Naive thymus-derived CD4-positive, alpha-beta T cell (primary cell): Measurements from ENCODE around the gene NEMP1. TPM values are rescaled to one million over a fixed set of nuclear protein-coding genes. Genes with fewer than 3 reads are reported as not detected.

Experiments
- ATAC-seq: fragments of 150-1000 bp; cut with Tn5 transposase; 2 replicates; pipeline ENCODE4 v1.10.0; 2021; ENCODE audit warnings: mild to moderate bottlenecking, moderate library complexity
- CTCF ChIA-PET: fragments of 350-600 bp; sonication (Branson Sonifier 250); formaldehyde crosslinking; loops from one replicate; lab custom pipeline; 2021; ENCODE audit warnings: antibody characterized with exemption; lab: Charles Lee
- POLR2A ChIA-PET: fragments of 350-600 bp; sonication (Branson Sonifier 250); formaldehyde crosslinking; loops from one replicate; lab custom pipeline; 2021; ENCODE audit warnings: antibody characterized with exemption, inconsistent platforms; lab: Charles Lee
- DNase-seq, 9 donors: peaks; one replicate each; pipeline versions ENCODE4 v3.0.0 to v3.0.0-alpha.2; 2020 to 2022; ENCODE audit warnings: mixed read lengths in 1 of 9
- H3K27ac ChIP-seq: one replicate; pipeline ENCODE4 v1.7.0; 2013; ENCODE audit warnings: mild to moderate bottlenecking, low read depth, low read length, moderate library complexity
- H3K27me3 ChIP-seq, 2 donors: one replicate each; pipeline ENCODE4 v1.7.0; 2013; ENCODE audit warnings: low read length in 2 of 2, mild to moderate bottlenecking in 2 of 2, moderate library complexity in 2 of 2; ENCODE audit not compliant: control insufficient read depth in 2 of 2, insufficient read depth in 2 of 2
- H3K36me3 ChIP-seq, 3 experiments: 1 replicate in 2 of 3; 2 replicates in 1 of 3; pipeline ENCODE4 v1.7.0; 2013; ENCODE audit warnings: low read length in 3 of 3, mild to moderate bottlenecking in 3 of 3, moderate library complexity in 1 of 3; ENCODE audit not compliant: insufficient read depth in 3 of 3, control insufficient read depth in 2 of 3
- H3K4me1 ChIP-seq, 2 donors: one replicate each; pipeline ENCODE4 v1.7.0; 2013; ENCODE audit warnings: low read length in 2 of 2, mild to moderate bottlenecking in 2 of 2, moderate library complexity in 1 of 2; ENCODE audit not compliant: control insufficient read depth in 2 of 2, insufficient read depth in 2 of 2
- H3K4me3 ChIP-seq: 2 replicates; pipeline ENCODE4 v1.7.0; 2013; ENCODE audit warnings: mild to moderate bottlenecking, low read length
- H3K9me3 ChIP-seq, 3 experiments: 1 replicate in 2 of 3; 2 replicates in 1 of 3; pipeline ENCODE4 v1.7.0; 2013; ENCODE audit warnings: low read length in 3 of 3; ENCODE audit not compliant: control insufficient read depth in 2 of 3
- H3K27ac Mint-ChIP-seq, 9 donors: one replicate each; pipeline ENCODE4 v1.8.0; 2020 to 2022; ENCODE audit warnings: mixed read lengths in 9 of 9, mild to moderate bottlenecking in 8 of 9, moderate library complexity in 5 of 9, inconsistent platforms in 2 of 9
- H3K27me3 Mint-ChIP-seq, 5 donors: one replicate each; pipeline ENCODE4 v1.8.0; 2021 to 2022; ENCODE audit warnings: mixed read lengths in 5 of 5, mild to moderate bottlenecking in 1 of 5
- H3K36me3 Mint-ChIP-seq, 5 donors: one replicate each; pipeline ENCODE4 v1.8.0; 2020 to 2022; ENCODE audit warnings: mixed read lengths in 5 of 5, mild to moderate bottlenecking in 3 of 5, inconsistent platforms in 1 of 5
- H3K4me1 Mint-ChIP-seq, 7 donors: one replicate each; pipeline ENCODE4 v1.8.0; 2020 to 2022; ENCODE audit warnings: mixed read lengths in 7 of 7, mild to moderate bottlenecking in 3 of 7, inconsistent platforms in 1 of 7
- H3K4me3 Mint-ChIP-seq, 10 donors: one replicate each; pipeline ENCODE4 v1.8.0; 2020 to 2022; ENCODE audit warnings: mild to moderate bottlenecking in 10 of 10, mixed read lengths in 10 of 10, moderate library complexity in 6 of 10, inconsistent platforms in 2 of 10
- H3K9me3 Mint-ChIP-seq, 11 donors: one replicate each; pipeline ENCODE4 v1.8.0; 2020 to 2022; ENCODE audit warnings: mixed read lengths in 11 of 11, mild to moderate bottlenecking in 4 of 11, inconsistent platforms in 1 of 11, moderate library complexity in 1 of 11
- intact Hi-C, 2 donors: fragments of 100-400 bp; cut with micrococcal nuclease; formaldehyde crosslinking; loops; one replicate each; pipeline ENCODE4 v1.15.1; 2023
- polyA plus RNA-seq, 2 donors: library from polyadenylated mRNA; unstranded; fragments of 300-500 nt; fragmentation: Illumina TruSeq; gene quantifications; one replicate each; pipeline ENCODE4 v1.2.3, GENCODE V29; 2021
- total RNA-seq, 6 experiments: library from RNA in 5 of 6; stranded (reverse) in 5 of 6; gene quantifications; 1 replicate in 5 of 6; 2 replicates in 1 of 6; pipeline ENCODE4 v1.2.3 and lab custom pipeline; 2021 to 2026

NEMP1 gene
- total and polyA plus RNA-seq, 7 experiments from 2014 or later: 2.9 to 47.6 (median 13.6) TPM

DNA sequence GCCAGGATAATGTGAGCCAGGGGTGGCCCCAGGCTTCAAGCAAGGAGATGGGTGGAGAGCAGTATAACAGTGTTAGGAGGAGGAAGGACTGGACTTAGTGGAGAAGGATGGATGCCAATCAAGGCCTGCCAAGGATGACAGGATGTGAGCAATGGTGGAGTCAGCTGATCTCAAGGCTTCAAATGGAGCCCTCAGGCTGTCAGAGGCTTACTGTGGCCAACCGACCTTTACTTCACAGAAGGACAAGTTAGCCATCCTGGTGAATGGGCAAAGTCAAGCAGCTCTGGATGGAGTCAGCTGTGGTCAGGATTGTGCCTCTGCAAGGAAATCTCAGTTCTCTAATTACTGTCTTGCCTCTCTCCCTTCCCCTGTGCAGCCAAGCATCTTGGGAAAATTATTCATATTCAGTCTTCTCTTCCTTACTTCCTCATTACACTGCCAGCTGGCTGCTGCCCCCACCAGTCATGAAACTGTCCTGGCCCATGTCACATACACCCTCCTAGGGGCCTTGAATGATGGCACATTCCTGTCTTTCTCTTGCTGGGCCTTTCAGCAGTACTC, 40.2 kb upstream of the NEMP1 start:
- no peak overlapping the region for H3K27ac Mint-ChIP-seq
- intact Hi-C loops: no loop called here

DNA sequence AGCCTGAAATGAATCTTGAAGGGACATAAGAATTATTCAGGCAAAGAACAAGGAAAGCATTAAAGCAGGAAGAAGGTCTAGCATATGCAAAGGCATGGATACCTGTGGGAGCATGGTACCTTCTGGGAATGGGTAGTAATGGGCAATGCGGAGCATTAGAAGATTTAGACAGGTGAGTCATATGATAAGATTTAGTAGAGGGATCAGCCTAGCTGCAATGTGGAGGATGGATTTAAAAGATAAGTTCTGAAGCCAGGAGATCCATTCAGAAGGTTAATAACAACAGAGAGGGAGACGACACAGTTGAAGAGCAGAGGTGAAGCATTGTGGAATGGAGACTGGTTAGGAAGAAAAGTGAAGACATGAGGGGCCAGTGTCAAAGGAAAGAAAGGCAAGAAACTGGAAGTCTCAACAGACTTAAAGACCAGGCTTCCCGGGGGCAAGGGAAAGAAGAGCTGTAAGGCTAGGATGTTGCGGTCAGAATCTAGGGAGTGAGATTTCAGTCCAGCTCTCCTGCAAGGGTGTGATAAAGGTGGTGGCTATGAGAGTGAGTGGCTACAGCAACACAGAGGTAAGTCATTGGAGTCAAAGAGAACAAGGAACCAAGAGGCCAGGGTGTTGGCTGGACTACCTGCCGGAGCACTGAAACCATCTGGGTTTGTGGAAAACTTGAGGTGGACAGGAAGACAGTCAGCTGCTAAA, 38.1 kb upstream of the NEMP1 start:
- Histone ChIP-seq H3K27me3 (no peaks in the 10 kb centered on the region), H3K36me3 (no peaks in the 10 kb centered on the region), H3K4me1 (no peaks in the 10 kb centered on the region), H3K27ac (no peak overlapping the region), H3K9me3 (no peaks in the 10 kb centered on the region), H3K4me3 (no peak overlapping the region)
- H3K36me3 Mint-ChIP-seq: peaks cover 0 to 4% (median 0%) of the 10 kb centered on the region in 5 donors
- no peak overlapping the region for H3K27ac Mint-ChIP-seq
- H3K4me1 Mint-ChIP-seq: peaks cover 7 to 15% (median 12%) of the 10 kb centered on the region in 7 donors
- H3K9me3 Mint-ChIP-seq: peaks cover 0 to 6% (median 0%) of the 10 kb centered on the region in 11 donors
- ATAC-seq (no peak), DNase-seq (no peak)
- H3K27me3 Mint-ChIP-seq: peaks cover 0 to 5% (median 0%) of the 10 kb centered on the region in 5 donors
- ChIA-PET POLR2A (interaction anchor here (0.6 to 1.4 kb wide), 4 partner anchors 14 to 53 kb away, joined by 3 to 5 read pairs (median 4); no protein-coding TSS in a partner anchor), CTCF (interaction anchor here (0.6 to 2.8 kb wide), 5 partner anchors 8 to 365 kb away, joined by 3 to 12 read pairs (median 7); no protein-coding TSS in a partner anchor)
- intact Hi-C loops: no loop called here
- H3K4me3 Mint-ChIP-seq: no peak overlapping the region

More for the DNA sequence above, 40.2 kb upstream of the NEMP1 start:
- H3K27me3 Mint-ChIP-seq: peaks cover 0 to 11% (median 0%) of the 10 kb centered on the region in 5 donors
- Histone ChIP-seq H3K4me3 (no peak overlapping the region), H3K9me3 (no peaks in the 10 kb centered on the region), H3K27ac (no peak overlapping the region), H3K36me3 (no peaks in the 10 kb centered on the region), H3K4me1 (no peaks in the 10 kb centered on the region), H3K27me3 (no peaks in the 10 kb centered on the region)
- ATAC-seq (peak; percentile 77), DNase-seq (no peak)
- H3K36me3 Mint-ChIP-seq: peaks cover 0 to 5% (median 0%) of the 10 kb centered on the region in 5 donors
- ChIA-PET CTCF (interaction anchor here (1.0 to 10.8 kb wide), 4 partner anchors 13 to 344 kb away, joined by 3 to 162 read pairs (median 6); no protein-coding TSS in a partner anchor), POLR2A (interaction anchor here (1.7 kb wide), 1 partner anchor 50 kb away, joined by 4 read pairs; no protein-coding TSS in a partner anchor)
- H3K9me3 Mint-ChIP-seq: peaks cover 0 to 5% (median 0%) of the 10 kb centered on the region in 11 donors
- peaks cover 0 to 6% (median 0%) of the 10 kb centered on the region in 7 donors for H3K4me1 Mint-ChIP-seq
- H3K4me3 Mint-ChIP-seq: no peak overlapping the region

DNA sequence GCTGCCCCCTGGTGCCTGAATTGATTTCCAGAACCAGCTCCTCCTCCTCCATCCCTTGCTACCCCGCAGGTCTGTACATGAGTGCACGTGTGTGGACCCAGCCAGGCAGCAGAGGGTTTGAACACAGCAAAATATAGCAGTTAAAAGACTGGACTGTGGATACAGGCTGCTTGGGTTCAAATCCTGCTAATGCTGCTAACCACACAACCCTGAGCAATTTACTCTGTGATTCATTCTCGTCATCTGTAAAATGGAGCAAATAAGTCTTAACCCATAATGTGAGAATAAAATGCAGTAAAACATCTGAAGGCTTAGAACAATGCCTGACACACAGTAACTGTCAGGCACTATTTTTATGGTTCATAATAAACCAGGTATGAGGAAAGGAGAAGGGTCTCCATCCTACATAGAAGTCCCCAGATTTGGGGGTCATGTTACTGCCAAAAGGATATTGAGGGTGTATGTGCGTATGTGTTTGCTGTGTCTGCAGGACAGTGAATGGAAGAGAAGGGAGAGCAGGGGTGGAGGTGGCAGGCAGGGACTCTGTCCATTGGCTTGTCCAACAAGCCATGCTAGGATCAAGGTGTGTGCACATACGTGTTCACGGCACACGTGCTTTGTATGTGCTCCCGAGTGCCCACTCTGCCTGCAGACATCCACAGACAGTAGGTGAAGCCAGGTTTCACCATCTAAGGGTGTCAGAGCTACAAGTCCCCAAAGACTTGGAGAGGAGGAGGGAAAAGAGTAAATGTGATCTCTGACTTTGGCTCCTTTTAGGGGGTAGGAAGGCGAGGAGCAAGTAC, 34.1 kb upstream of the NEMP1 start:
- Mint-ChIP-seq H3K27ac (peak overlapping the region; percentile 93 to 100 (median 97)), H3K27me3 (peaks cover 0 to 5% (median 0%) of the 10 kb centered on the region in 5 donors), H3K36me3 (peaks cover 0 to 13% (median 5%) of the 10 kb centered on the region in 5 donors), H3K9me3 (peaks cover 0 to 9% (median 0%) of the 10 kb centered on the region in 11 donors), H3K4me1 (peaks cover 26 to 39% (median 31%) of the 10 kb centered on the region in 7 donors), H3K4me3 (peak overlapping the region; percentile 89 to 100 (median 98))
- Histone ChIP-seq H3K27me3 (no peaks in the 10 kb centered on the region), H3K4me3 (peak overlapping the region; percentile 75), H3K36me3 (peaks cover 0 to 15% (median 0%) of the 10 kb centered on the region in 3 experiments), H3K27ac (peak overlapping the region; percentile 92), H3K4me1 (peaks cover 12 to 21% of the 10 kb centered on the region in 2 donors), H3K9me3 (no peaks in the 10 kb centered on the region)
- POLR2A ChIA-PET: interaction anchor here (0.6 to 17.1 kb wide), 29 partner anchors 12 to 596 kb away, joined by 3 to 401 read pairs (median 6); partner anchors contain the start of genes LRP1, NAB2, NACA and NEMP1
- ATAC-seq: no peak
- CTCF ChIA-PET: interaction anchor here (0.6 to 6.6 kb wide), 36 partner anchors 9 to 891 kb away, joined by 3 to 212 read pairs (median 6); partner anchors contain the start of genes LRP1, NAB2, NEMP1 and RNF41
- intact Hi-C loops: loop anchor here (1.0 to 5.0 kb wide), 16 partner anchors 16 to 630 kb away; partner anchors contain the start of genes ATP5F1B (in 1 of the 2), DDIT3 (in 1 of the 2), GLI1 (in 1 of the 2) and INHBE (in 1 of the 2)
- no peak for DNase-seq

DNA sequence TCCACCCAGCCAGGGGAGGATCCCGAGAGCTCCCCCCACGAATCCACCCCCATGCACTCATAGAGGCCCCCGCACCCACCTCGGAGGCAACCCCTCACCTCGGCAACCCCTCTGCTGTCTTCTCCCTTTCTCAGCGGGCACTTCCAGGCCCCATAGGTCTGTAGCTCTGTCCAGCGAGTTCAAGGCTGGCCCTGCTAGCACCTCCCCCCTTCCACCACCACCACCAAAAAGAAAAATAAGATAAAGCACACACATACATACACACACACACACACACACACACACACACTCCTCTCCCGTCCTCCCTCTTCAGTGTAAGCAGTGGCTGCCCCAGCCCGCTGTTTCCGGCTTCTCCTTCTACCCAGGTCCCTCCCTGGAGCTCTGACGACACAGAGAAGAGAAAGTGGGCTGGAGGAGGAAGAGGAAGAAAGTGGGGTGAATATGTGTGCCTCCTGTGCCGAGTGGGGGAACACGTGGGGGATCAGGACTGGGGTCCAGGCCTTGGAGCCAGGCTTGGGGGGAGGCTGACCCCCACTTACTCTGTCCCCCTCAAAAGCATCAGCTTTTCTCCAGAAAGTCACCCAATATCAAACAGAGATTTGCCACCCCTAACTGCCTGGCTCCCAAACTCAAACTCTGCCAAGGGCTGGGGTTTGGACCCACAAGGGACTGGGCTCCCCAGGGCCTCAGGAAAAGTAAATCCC, 32.6 kb upstream of the NEMP1 start, which contains the start of gene STAT6:
STAT6 (minus strand) TSS at position 332 of the 704 bp plus-strand sequence. CDS start 3,084 bp downstream, outside the sequence.
- peaks cover 41 to 54% (median 46%) of the 10 kb centered on the region in 7 donors for H3K4me1 Mint-ChIP-seq
- H3K9me3 ChIP-seq: no peaks in the 10 kb centered on the region
- ATAC-seq (peak; percentile 77), DNase-seq (peak; percentile 53 to 94 (median 87))
- peaks cover 0 to 30% (median 11%) of the 10 kb centered on the region in 3 experiments for H3K36me3 ChIP-seq
- peak within 1 kb of the TSS; percentile 75 for H3K4me3 ChIP-seq
- peaks cover 0 to 9% (median 0%) of the 10 kb centered on the region in 11 donors for H3K9me3 Mint-ChIP-seq
- no peaks in the 10 kb centered on the region for H3K27me3 ChIP-seq
- peak within 1 kb of the TSS; percentile 89 to 100 (median 98) for H3K4me3 Mint-ChIP-seq
- no peaks in the 10 kb centered on the region for H3K27me3 Mint-ChIP-seq
- CTCF ChIA-PET: interaction anchor here (0.6 to 6.6 kb wide), 32 partner anchors 9 to 600 kb away, joined by 3 to 212 read pairs (median 6); partner anchors contain the start of genes NAB2, NEMP1, SHMT2 and ZBTB39
- H3K36me3 Mint-ChIP-seq: peaks cover 7 to 25% (median 11%) of the 10 kb centered on the region in 5 donors
- H3K27ac ChIP-seq: peak within 1 kb of the TSS; percentile 92
- peak within 1 kb of the TSS; percentile 93 to 100 (median 97) for H3K27ac Mint-ChIP-seq
- POLR2A ChIA-PET: interaction anchor here (0.5 to 17.1 kb wide), 33 partner anchors 11 to 1181 kb away, joined by 3 to 401 read pairs (median 6); partner anchors contain the start of genes ATP5F1B, DGKA, LRP1 and NAB2
- peaks cover 12 to 26% of the 10 kb centered on the region in 2 donors for H3K4me1 ChIP-seq
- intact Hi-C loops: loop anchor here (1.0 to 5.0 kb wide), 14 partner anchors 9 to 736 kb away; partner anchors contain the start of genes ATP5F1B (in 1 of the 2), CTDSP2 (in 1 of the 2), DDIT3 (in 1 of the 2) and GLI1 (in 1 of the 2)
